Measurements from ENCODE around the gene ANXA6.

ANXA6 gene

DNA sequence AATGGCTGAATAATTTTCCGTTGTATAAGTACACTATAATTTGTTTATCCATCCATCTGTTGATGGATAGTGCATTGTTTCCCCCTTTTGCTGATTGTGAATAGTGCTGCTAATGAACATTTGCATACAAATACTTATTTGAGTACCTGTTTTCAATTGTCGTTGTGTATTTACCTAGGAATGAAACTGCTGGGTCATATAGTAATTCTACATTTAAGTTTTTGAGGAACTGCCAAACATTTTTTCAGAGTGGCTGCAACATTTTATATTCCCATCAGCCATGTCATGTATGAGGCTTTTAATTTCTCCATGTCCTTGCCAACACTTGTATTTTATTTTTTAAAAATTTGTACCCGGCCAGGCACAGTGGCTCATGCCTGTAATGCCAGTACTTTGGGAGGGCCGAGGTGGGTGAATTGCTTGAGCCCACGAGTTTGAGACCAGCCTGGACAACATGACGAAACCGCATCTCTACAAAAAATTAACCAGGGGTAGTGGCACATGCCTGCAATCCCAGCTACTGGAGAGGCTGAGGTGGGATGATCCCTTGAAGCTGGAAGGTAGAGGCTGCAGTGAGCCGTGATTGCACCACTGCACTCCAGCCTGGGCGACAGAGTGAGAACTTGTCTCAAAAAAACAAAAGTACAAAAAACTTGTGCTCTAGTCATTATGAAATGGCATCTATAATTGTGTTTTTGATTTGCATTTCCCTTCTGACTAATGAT lies 2.2 kb upstream of the ANXA6 start:
- TF ChIP-seq, protein P1, sequence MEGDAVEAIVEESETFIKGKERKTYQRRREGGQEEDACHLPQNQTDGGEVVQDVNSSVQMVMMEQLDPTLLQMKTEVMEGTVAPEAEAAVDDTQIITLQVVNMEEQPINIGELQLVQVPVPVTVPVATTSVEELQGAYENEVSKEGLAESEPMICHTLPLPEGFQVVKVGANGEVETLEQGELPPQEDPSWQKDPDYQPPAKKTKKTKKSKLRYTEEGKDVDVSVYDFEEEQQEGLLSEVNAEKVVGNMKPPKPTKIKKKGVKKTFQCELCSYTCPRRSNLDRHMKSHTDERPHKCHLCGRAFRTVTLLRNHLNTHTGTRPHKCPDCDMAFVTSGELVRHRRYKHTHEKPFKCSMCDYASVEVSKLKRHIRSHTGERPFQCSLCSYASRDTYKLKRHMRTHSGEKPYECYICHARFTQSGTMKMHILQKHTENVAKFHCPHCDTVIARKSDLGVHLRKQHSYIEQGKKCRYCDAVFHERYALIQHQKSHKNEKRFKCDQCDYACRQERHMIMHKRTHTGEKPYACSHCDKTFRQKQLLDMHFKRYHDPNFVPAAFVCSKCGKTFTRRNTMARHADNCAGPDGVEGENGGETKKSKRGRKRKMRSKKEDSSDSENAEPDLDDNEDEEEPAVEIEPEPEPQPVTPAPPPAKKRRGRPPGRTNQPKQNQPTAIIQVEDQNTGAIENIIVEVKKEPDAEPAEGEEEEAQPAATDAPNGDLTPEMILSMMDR (conservative IDR thresholded peaks at IDR 0.05; ENCODE audit: low read depth, low read length), result no peak
- DNase-seq (ENCODE audit: low read depth), result no peak
- no peak overlapping the region for H3K4me3 ChIP-seq (ENCODE audit: low read length)

DNA sequence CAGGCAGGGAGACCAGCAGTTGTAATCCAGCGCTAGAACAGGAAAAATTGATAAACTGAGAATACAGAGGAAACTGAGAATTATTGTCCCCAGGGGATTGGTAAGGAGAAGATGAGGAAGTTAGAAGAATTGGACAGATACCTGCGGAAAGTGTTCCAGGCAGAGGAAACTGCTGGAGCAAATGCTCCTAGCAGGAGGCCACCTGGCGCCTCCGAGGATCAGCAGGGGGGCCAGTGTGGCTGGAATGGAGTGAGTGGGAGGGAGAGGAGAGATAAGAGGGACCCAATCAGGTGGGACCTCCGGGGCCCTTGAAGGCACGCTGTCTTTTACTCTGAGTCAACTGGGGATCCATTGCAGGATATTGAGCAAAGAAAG lies 695 bp upstream of the ANXA6 start:
- TF ChIP-seq, protein P1 (conservative IDR thresholded peaks at IDR 0.05; ENCODE audit: low read depth, low read length), result no peak
- H3K4me3 ChIP-seq (ENCODE audit: low read length), result peak overlapping the region; percentile 84
- DNase-seq (ENCODE audit: low read depth), result no peak

DNA sequence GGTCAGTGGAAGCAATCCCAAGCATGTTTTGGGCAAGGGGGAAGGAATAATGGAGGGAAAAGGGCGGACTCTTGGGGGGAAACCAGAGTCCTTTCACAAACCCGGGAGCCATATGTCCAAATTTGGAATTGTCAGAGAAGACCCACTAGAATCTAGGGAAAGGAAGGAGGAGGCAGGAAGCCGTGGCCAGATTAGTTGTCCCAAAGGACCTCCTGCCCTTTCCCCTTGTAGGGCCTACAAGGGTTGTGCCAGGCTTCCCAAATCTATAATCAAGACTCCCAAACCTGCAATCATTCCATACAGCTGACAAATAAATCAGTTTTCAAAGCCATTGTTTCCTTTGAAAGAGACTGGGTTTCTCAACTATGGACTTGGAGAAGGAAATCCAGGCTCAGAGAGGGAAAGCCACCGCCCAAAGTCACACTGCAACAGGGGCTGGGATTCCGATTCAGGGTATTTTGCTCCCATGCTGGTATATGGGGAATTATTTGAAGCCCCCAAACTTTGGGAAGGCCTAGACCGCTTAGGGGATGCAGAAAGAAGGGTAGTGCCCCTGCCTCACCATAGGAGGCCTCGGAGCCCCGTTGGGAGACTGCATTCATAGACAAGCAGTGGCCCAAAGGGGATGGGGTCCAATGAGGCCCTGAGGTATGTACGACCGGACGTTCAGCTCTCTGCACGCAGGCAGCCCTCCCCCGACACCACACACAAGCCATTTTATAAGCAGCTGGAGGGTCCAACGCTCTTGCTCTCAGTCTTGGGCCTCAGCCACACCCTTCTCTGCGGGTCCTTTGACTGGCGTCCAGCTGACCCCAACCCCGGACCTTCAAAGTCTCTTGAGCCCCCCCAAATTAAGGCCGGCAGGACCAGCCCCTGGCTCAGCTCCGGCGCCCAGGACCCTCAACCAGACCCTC lies 815 bp downstream of the ANXA6 start:
- no peak for DNase-seq (ENCODE audit: low read depth)
- H3K4me3 ChIP-seq (ENCODE audit: low read length), result peak overlapping the region; percentile 84
- TF ChIP-seq, protein P1 (conservative IDR thresholded peaks at IDR 0.05; ENCODE audit: low read depth, low read length), result peak; percentile 19

DNA sequence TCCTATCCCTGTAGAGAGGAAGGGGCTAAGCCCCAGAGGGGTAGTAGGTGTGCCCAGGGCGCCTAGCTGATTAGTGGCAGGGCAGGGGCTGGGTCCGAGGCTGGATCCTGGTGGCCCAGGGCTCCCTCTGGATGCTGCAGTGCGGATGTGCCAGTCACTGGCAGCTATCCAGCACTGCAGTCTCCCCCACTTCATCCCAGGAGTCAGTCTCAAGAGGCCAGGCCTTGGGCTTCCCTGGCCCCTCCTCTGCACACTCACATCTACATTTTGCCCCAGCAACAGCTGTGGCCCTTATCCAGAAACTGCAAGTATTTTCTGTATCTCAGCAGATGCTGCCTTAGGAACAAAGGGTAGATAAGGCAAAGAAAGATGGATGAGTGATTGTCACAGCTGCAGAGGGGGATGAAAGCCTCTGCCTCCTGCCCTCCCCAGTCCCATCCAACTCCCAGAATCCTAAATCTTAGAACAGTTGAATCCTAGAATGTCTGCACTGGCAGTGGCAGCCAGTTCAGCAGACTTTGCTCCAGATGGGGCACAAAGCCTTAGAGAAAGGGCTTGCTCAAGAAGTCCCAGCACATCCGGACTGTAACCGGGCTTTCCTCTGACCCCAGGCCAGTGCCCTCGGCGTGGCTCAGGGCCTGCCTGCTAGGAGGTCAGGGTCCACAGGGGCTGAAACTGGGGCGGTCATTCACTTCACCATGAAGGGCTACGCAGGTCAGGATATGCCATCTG lies 1.6 kb downstream of the ANXA6 start:
- DNase-seq (ENCODE audit: low read depth), result no peak
- peak overlapping the region; percentile 84 for H3K4me3 ChIP-seq (ENCODE audit: low read length)
- TF ChIP-seq, protein P1 (conservative IDR thresholded peaks at IDR 0.05; ENCODE audit: low read depth, low read length), result peak; percentile 16

DNA sequence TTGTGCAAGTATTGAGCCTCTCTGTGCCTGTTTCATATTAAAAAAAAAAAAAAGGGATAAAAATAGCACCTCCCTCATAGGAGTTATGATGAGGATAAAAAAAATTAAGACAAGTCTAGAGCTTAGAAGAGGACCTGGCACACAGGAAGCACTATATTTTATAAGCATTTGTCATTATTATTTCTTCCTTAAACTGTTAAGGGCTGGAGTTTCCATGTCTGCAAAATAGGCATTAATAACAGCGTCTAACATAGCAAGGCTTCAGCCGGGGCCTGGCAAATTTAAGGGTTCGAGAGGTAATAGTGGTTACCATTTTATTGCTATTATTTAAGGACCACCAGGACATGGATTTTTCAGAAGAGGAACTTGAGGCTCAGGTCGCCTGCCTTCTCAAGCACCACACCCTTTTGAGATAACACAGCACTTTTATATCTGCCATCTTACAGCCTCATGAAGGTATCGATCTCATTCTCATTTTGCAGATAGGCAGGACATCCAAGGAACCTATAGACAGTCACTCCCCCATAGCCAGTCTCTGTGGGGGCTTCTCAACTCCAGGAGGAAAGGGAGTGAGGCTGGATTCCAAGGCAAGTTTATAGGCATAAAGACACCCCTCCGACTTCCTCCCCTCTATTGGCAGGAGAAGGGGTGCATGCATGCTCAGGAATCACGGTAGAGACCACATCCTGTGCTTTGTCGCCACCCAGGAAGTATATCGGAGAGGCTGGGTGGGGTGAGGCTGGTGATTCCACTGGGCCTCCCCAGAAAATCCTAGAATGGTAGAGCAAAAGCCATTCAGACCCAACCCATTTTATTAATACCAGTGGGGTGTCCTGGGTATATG lies 2.4 kb downstream of the ANXA6 start:
- no peak for DNase-seq (ENCODE audit: low read depth)
- no peak overlapping the region for H3K4me3 ChIP-seq (ENCODE audit: low read length)
- TF ChIP-seq, protein P1 (conservative IDR thresholded peaks at IDR 0.05; ENCODE audit: low read depth, low read length), result no peak

DNA sequence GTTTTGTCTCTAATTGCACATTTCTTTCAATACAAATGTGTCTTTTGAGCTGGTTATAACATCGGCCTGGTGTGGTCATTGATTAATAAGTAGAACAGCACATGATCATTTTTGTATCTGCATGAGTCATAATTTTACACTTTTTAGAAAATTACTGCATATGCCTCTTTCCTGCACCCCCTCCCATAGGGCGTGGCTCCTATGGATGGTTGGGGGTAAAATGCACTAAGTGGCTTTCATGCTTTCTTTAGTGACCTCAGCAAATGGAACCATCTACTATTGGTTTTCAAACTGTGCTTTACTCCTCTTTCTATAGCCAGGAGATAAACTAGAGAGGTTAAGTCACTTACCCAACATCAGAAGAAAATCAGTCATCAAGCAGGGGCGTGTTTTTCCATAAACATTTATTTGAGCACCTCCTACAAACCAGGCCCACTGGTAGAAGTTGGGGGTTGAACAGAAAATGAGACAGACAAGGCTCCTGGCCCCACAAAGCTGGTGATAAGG lies 3.8 kb downstream of the ANXA6 start:
- DNase-seq (ENCODE audit: low read depth), result no peak
- TF ChIP-seq, protein P1 (conservative IDR thresholded peaks at IDR 0.05; ENCODE audit: low read depth, low read length), result no peak
- H3K4me3 ChIP-seq (ENCODE audit: low read length), result no peak overlapping the region

Data from retinal pigment epithelial cell (primary cell).